ENCODE data around the gene NCEH1. TPM values are rescaled to one million over a fixed set of nuclear protein-coding genes. Genes with fewer than 3 reads are reported as not detected.

NCEH1 gene
- total and polyA plus RNA-seq, 2 of the 13 experiments (the other 11 are each of a cell fraction or from before 2014, with no cell fraction given), result 12.9 to 21.4 TPM

GRCh38 chr3:172696357-172696756 is 14.5 kb downstream of the NCEH1 start (continued):
- TF ChIP-seq CC2D1A (CRISPR knock-in tag; IDR thresholded peaks at IDR 0.05), result no peak
- 0 out of 4 replicates have a peak, but pooled peaks of 1 of the 2 experiments have one; percentile 12 for TF ChIP-seq REST (IDR thresholded peaks at IDR 0.05; ENCODE audit: borderline replicate concordance in 1 of 2, low read depth in 1 of 2, low read length in 2 of 2)
- no peak; the same call in 1 of the 2 replicates for TF ChIP-seq ZNF816 (CRISPR knock-in tag; IDR thresholded peaks at IDR 0.05; ENCODE audit: borderline replicate concordance)
- TF ChIP-seq ZFP37 (CRISPR knock-in tag; IDR thresholded peaks at IDR 0.05; ENCODE audit: borderline replicate concordance), result 0 out of 2 replicates have a peak, but pooled peaks have one; percentile 34
- no peak for TF ChIP-seq SOX6 (IDR thresholded peaks at IDR 0.05)
- TF ChIP-seq SOX6 (CRISPR knock-in tag; IDR thresholded peaks at IDR 0.05), result peak; percentile 99
- TF ChIP-seq ZBTB20 (CRISPR knock-in tag; IDR thresholded peaks at IDR 0.05; ENCODE audit: borderline replicate concordance, low read depth), result peak; percentile 62; the same call in 1 of the 2 replicates
- TF ChIP-seq FOXJ3 (CRISPR knock-in tag; IDR thresholded peaks at IDR 0.05; ENCODE audit: borderline replicate concordance), result peak; percentile 96
- TF ChIP-seq TEAD3 (CRISPR knock-in tag; optimal IDR thresholded peaks at IDR 0.05; ENCODE audit: borderline replicate concordance), result peak; percentile 76
- TF ChIP-seq ZNF792 (CRISPR knock-in tag; IDR thresholded peaks at IDR 0.05), result peak; percentile 69; the same call in 1 of the 2 replicates
- peak; percentile 71; the same call in 1 of the 2 replicates for TF ChIP-seq HMG20B (CRISPR knock-in tag; conservative IDR thresholded peaks at IDR 0.05)
- TF ChIP-seq CBX5 (CRISPR knock-in tag; IDR thresholded peaks at IDR 0.05; ENCODE audit: borderline replicate concordance), result no peak
- peak; percentile 84; the same call in 1 of the 2 replicates for TF ChIP-seq ZNF331 (CRISPR knock-in tag; IDR thresholded peaks at IDR 0.05)
- no peak for TF ChIP-seq ZNF543 (CRISPR knock-in tag; IDR thresholded peaks at IDR 0.05)
- no peak for TF ChIP-seq BHLHE40 (IDR thresholded peaks at IDR 0.05; ENCODE audit: low read length)
- peak; percentile 73; the same call in 1 of the 2 replicates for TF ChIP-seq NFKBIZ (CRISPR knock-in tag; IDR thresholded peaks at IDR 0.05)
- no peak for TF ChIP-seq FIP1L1 (IDR thresholded peaks at IDR 0.05; ENCODE audit: borderline replicate concordance, insufficient read depth, low read depth, low read length)
- TF ChIP-seq RBM22 (optimal IDR thresholded peaks at IDR 0.05; ENCODE audit: low read length), result no peak
- TF ChIP-seq GRHL1 (CRISPR knock-in tag; conservative IDR thresholded peaks at IDR 0.05), result no peak
- TF ChIP-seq ZNF44 (CRISPR knock-in tag; IDR thresholded peaks at IDR 0.05), result no peak
- TF ChIP-seq HOMEZ (CRISPR knock-in tag; IDR thresholded peaks at IDR 0.05; ENCODE audit: low read depth), result peak; percentile 92
